Measurements from ENCODE around the gene CYFIP2. TPM values are rescaled to one million over a fixed set of nuclear protein-coding genes. Genes with fewer than 3 reads are reported as not detected.

The CYFIP2 gene
- total and polyA plus RNA-seq, 8 donors, result 7.6 to 19.6 (median 11.4) TPM

- FAIRE-seq (no peak), DNase-seq (peak in 4 of 6 donors; percentile 15 to 61 (median 38)), ATAC-seq (peak in 3 of 4 donors; percentile 43 to 55 (median 44))
- Histone ChIP-seq H3K9me3 (no peaks in the 10 kb centered on the region), H3K4me3 (no peak overlapping the region), H3K36me3 (no peaks in the 10 kb centered on the region), H3K27me3 (no peaks in the 10 kb centered on the region), H3K4me1 (no peaks in the 10 kb centered on the region), H3K27ac (no peak overlapping the region)
- 68 to 81% methylated on average over 16 of the region's 16 CpGs for WGBS, 2 donors
- intact Hi-C loops (cut with DNase I), result no loop called here
- TF ChIP-seq CTCF (IDR thresholded peaks at IDR 0.05), result peak in 3 of 4 donors; percentile 6 to 24 (median 9)
Observed at GRCh38 chr5:157342822-157343402, 77.0 kb downstream of the CYFIP2 start.

- Histone ChIP-seq H3K4me3 (no peak overlapping the region), H3K36me3 (no peaks in the 10 kb centered on the region), H3K27me3 (no peaks in the 10 kb centered on the region), H3K27ac (no peak overlapping the region), H3K4me1 (no peaks in the 10 kb centered on the region), H3K9me3 (no peaks in the 10 kb centered on the region)
- 80 to 85% methylated on average over 14 of the region's 14 CpGs for WGBS, 2 donors
- FAIRE-seq, result no peak
- peak in 2 of 4 donors; percentile 23 to 51 for ATAC-seq
- DNase-seq, result no peak
- no peak for TF ChIP-seq CTCF (IDR thresholded peaks at IDR 0.05)
- intact Hi-C loops (cut with DNase I), result no loop called here
Observed at GRCh38 chr5:157343842-157344790, 78.2 kb downstream of the CYFIP2 start.

GRCh38 chr5:157345067-157345466 lies 79.1 kb downstream of the CYFIP2 start:
- ATAC-seq (no peak), FAIRE-seq (no peak), DNase-seq (no peak)
- Histone ChIP-seq H3K4me3 (no peak overlapping the region), H3K36me3 (no peaks in the 10 kb centered on the region), H3K27ac (no peak overlapping the region), H3K27me3 (no peaks in the 10 kb centered on the region), H3K4me1 (no peaks in the 10 kb centered on the region), H3K9me3 (no peaks in the 10 kb centered on the region)
- 61 to 67% methylated on average over 7 of the region's 7 CpGs for WGBS, 2 donors
- TF ChIP-seq CTCF (IDR thresholded peaks at IDR 0.05), result no peak
- intact Hi-C loops (cut with DNase I), result no loop called here

- ATAC-seq (no peak), FAIRE-seq (no peak), DNase-seq (no peak)
- TF ChIP-seq CTCF (IDR thresholded peaks at IDR 0.05), result no peak
- Histone ChIP-seq H3K9me3 (no peaks in the 10 kb centered on the region), H3K4me3 (no peak overlapping the region), H3K4me1 (no peaks in the 10 kb centered on the region), H3K36me3 (no peaks in the 10 kb centered on the region), H3K27me3 (no peaks in the 10 kb centered on the region), H3K27ac (no peak overlapping the region)
- intact Hi-C loops (cut with DNase I), result no loop called here
- whole genome bisulfite sequencing, 2 donors, result 73 to 89% methylated on average over 6 of the region's 6 CpGs
Observed at GRCh38 chr5:157345485-157345884, 79.6 kb downstream of the CYFIP2 start.

All from pancreas (tissue), 10 donors.